Osteocyte (in vitro differentiated cells): ENCODE measurements around the gene EIF4E3. TPM values are rescaled to one million over a fixed set of nuclear protein-coding genes. Genes with fewer than 3 reads are reported as not detected.

Experiments
- DNase-seq: peaks from one replicate; pipeline ENCODE4 v3.0.0; 2021; ENCODE audit warnings: mixed read lengths; ENCODE audit not compliant: unreplicated experiment; ENCODE audit errors: extremely low spot score
- H3K27ac Mint-ChIP-seq: one replicate; pipeline ENCODE4 v1.8.0; 2021; ENCODE audit warnings: mild to moderate bottlenecking, mixed read lengths; ENCODE audit not compliant: unreplicated experiment
- H3K27me3 Mint-ChIP-seq: one replicate; pipeline ENCODE4 v1.8.0; 2021; ENCODE audit warnings: mixed read lengths; ENCODE audit not compliant: unreplicated experiment
- H3K36me3 Mint-ChIP-seq: one replicate; pipeline ENCODE4 v1.8.0; 2021; ENCODE audit warnings: mixed read lengths; ENCODE audit not compliant: unreplicated experiment
- H3K4me1 Mint-ChIP-seq: one replicate; pipeline ENCODE4 v1.8.0; 2021; ENCODE audit warnings: mixed read lengths; ENCODE audit not compliant: unreplicated experiment
- H3K4me3 Mint-ChIP-seq: one replicate; pipeline ENCODE4 v1.8.0; 2021; ENCODE audit warnings: mild to moderate bottlenecking, moderate library complexity, mixed read lengths; ENCODE audit not compliant: unreplicated experiment
- H3K9me3 Mint-ChIP-seq: one replicate; pipeline ENCODE4 v1.8.0; 2021; ENCODE audit warnings: mixed read lengths; ENCODE audit not compliant: unreplicated experiment
- CTCF ChIP-seq: fragments of 200-600 bp; sonication (generic); IDR thresholded peaks from 2 replicates; pipeline ENCODE4 v1.5.0; 2021; ENCODE audit warnings: antibody characterized with exemption, mild to moderate bottlenecking, moderate library complexity
- total RNA-seq: library from RNA; stranded (reverse); gene quantifications from 2 replicates; pipeline ENCODE4 v1.2.1, GENCODE V29; 2021

The EIF4E3 gene
- total RNA-seq, 1 donor from 2014 or later, result 7.7 TPM

DNA sequence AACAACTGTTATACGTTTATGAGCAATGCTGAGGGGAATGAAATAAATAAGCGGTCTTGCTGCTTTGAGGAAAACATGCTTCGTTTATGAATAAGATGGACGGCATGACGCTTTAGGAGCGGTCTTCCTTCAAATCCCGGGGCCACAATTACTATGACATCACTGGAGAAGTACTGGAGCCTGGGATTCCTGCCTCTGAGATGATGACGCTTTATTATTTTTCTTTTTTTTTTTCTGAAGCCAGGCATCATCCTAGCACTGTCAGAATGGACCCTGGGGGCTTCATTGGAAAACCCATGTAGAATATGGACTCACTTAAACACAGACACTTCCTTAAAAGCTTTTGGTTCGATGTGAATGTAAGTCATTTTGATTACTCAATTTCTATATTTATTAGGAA is 89.2 kb downstream of the EIF4E3 start:
- Mint-ChIP-seq H3K36me3 (no peaks in the 10 kb centered on the region), H3K4me3 (no peak overlapping the region), H3K27ac (no peak overlapping the region), H3K27me3 (peaks cover 2% of the 10 kb centered on the region), H3K9me3 (no peaks in the 10 kb centered on the region), H3K4me1 (no peaks in the 10 kb centered on the region)
- TF ChIP-seq CTCF, result no peak
- DNase-seq, result no peak

DNA sequence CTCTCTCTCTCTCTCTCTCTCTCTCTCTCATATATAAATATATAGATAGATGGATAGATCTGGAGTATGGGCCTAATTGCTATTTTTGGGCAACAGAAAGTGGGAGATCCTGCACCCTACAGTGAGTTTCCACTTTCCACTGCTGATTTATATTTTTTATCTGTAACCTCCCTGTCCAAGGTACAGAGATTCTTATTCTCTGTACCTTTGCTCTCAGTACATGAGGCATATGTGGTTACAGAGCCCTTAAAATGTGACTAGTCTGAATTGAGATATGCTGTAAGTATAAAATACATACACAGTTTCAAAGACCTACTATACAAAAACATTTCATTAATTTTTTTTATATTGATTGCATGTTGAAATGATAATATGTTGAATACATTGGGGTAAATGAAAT is 90.5 kb downstream of the EIF4E3 start:
- Mint-ChIP-seq H3K27ac (no peak overlapping the region), H3K4me3 (no peak overlapping the region), H3K9me3 (no peaks in the 10 kb centered on the region), H3K4me1 (no peaks in the 10 kb centered on the region), H3K36me3 (no peaks in the 10 kb centered on the region), H3K27me3 (peaks cover 2% of the 10 kb centered on the region)
- no peak for TF ChIP-seq CTCF
- no peak for DNase-seq

DNA sequence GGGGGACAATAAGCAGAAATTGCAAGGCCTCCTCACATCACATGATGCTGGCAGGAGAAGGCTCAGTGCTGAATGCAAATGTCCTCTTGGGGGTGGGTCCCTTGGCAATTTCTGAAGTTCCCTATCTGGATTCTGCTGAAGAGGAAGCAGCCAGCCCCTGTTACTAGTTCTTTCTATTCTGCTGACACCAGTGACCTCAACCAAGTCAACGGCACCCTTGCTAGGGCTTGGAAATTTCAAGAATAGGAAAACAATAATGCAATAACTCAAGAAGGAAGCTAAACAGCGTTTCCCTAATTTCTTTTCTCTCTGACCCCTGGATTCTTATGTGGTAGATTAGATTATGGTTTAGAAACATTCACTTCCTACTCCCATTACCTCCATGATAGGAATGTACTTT is 95.5 kb downstream of the EIF4E3 start:
- no peak for DNase-seq
- Mint-ChIP-seq H3K36me3 (no peaks in the 10 kb centered on the region), H3K4me1 (no peaks in the 10 kb centered on the region), H3K4me3 (no peak overlapping the region), H3K9me3 (peaks cover 3% of the 10 kb centered on the region), H3K27ac (no peak overlapping the region), H3K27me3 (no peaks in the 10 kb centered on the region)
- no peak for TF ChIP-seq CTCF

- Mint-ChIP-seq H3K36me3 (no peaks in the 10 kb centered on the region), H3K4me1 (no peaks in the 10 kb centered on the region), H3K9me3 (peaks cover 3% of the 10 kb centered on the region), H3K27me3 (no peaks in the 10 kb centered on the region), H3K27ac (no peak overlapping the region), H3K4me3 (no peak overlapping the region)
- TF ChIP-seq CTCF, result no peak
- no peak for DNase-seq
Observed at GRCh38 chr3:71629289-71629688, 95.9 kb downstream of the EIF4E3 start.

- Mint-ChIP-seq H3K4me1 (no peaks in the 10 kb centered on the region), H3K27ac (no peak overlapping the region), H3K4me3 (no peak overlapping the region), H3K27me3 (no peaks in the 10 kb centered on the region), H3K36me3 (no peaks in the 10 kb centered on the region), H3K9me3 (peaks cover 3% of the 10 kb centered on the region)
- no peak for TF ChIP-seq CTCF
- DNase-seq, result no peak
Observed at GRCh38 chr3:71628522-71628921, 96.7 kb downstream of the EIF4E3 start.
